Uterus (tissue), 4 donors: ENCODE measurements around the gene TXNDC15. TPM values are rescaled to one million over a fixed set of nuclear protein-coding genes. Genes with fewer than 3 reads are reported as not detected.

Experiments used
- DNase-seq, 2 donors: peaks; one replicate each; pipeline ENCODE4 v3.0.0-alpha.2; 2019 to 2020
- H3K27ac ChIP-seq, 2 donors: fragments of 200-600 bp; sonication (generic); 1 replicate in 1 of 2; 2 replicates in 1 of 2; pipeline ENCODE4 v1.5.1; 2016 to 2018
- H3K27me3 ChIP-seq, 2 donors: fragments of 200-600 bp; sonication (generic); one replicate each; pipeline ENCODE4 v1.5.1; 2018 to 2019; ENCODE audit warnings: control low read depth in 1 of 2
- H3K36me3 ChIP-seq, 2 donors: fragments of 200-600 bp; sonication (generic); one replicate each; pipeline ENCODE4 v1.5.1; 2019; ENCODE audit warnings: control low read depth in 1 of 2
- H3K4me1 ChIP-seq, 2 donors: fragments of 200-600 bp; sonication (generic); one replicate each; pipeline ENCODE4 v1.5.1; 2018 to 2019; ENCODE audit warnings: control low read depth in 1 of 2
- H3K4me3 ChIP-seq, 2 donors: fragments of 200-600 bp; sonication (generic); 1 replicate in 1 of 2; 2 replicates in 1 of 2; pipeline ENCODE4 v1.5.1; 2018 to 2019; ENCODE audit warnings: mild to moderate bottlenecking in 1 of 2
- H3K9me3 ChIP-seq, 2 donors: fragments of 200-600 bp; sonication (generic); one replicate each; pipeline ENCODE4 v1.5.1; 2019; ENCODE audit warnings: control low read depth in 1 of 2
- POLR2A ChIP-seq, 2 donors: fragments of 450-650 bp; IDR thresholded peaks; one replicate each; pipeline ENCODE4 v1.6.1; 2016; ENCODE audit warnings: antibody characterized with exemption in 2 of 2, mild to moderate bottlenecking in 1 of 2, moderate library complexity in 1 of 2
- intact Hi-C: fragments of 100-400 bp; cut with DNase I; formaldehyde crosslinking; loops from one replicate; pipeline ENCODE4 v1.15.1; 2023; ENCODE audit warnings: low total_unique reads
- total RNA-seq, 4 donors: library from RNA; depleted of rRNA in 3 of 4; stranded (reverse); fragments of >200 nt in 3 of 4; gene quantifications; one replicate each; pipeline versions ENCODE4 v1.1.0 to v1.2.4, GENCODE V29; 2014 to 2023
- TF ChIP-seq, protein P1 (sequence below), 4 experiments: fragments of 200-600 bp in 2 of 4; fragments of 450-650 bp in 2 of 4; sonication (generic) in 2 of 4; IDR thresholded peaks; one replicate each; pipeline ENCODE4 v1.5.1; 2016 to 2019; ENCODE audit warnings: antibody characterized with exemption in 4 of 4, mild to moderate bottlenecking in 2 of 4, moderate library complexity in 1 of 4
- donor health status: DM: yes; HTN: yes; CAD: no.

Gene TXNDC15
- total RNA-seq, 4 donors from 2014 or later, result 53.5 to 175 (median 113) TPM

- H3K4me3 ChIP-seq, result no peak overlapping the region
- intact Hi-C loops, result no loop called here
- DNase-seq, result no peak
- no peaks in the 10 kb centered on the region for H3K36me3 ChIP-seq
- no peaks in the 10 kb centered on the region for H3K4me1 ChIP-seq
- H3K27me3 ChIP-seq, result no peaks in the 10 kb centered on the region
- no peak for TF ChIP-seq POLR2A (IDR thresholded peaks at IDR 0.05)
- TF ChIP-seq, protein P1, sequence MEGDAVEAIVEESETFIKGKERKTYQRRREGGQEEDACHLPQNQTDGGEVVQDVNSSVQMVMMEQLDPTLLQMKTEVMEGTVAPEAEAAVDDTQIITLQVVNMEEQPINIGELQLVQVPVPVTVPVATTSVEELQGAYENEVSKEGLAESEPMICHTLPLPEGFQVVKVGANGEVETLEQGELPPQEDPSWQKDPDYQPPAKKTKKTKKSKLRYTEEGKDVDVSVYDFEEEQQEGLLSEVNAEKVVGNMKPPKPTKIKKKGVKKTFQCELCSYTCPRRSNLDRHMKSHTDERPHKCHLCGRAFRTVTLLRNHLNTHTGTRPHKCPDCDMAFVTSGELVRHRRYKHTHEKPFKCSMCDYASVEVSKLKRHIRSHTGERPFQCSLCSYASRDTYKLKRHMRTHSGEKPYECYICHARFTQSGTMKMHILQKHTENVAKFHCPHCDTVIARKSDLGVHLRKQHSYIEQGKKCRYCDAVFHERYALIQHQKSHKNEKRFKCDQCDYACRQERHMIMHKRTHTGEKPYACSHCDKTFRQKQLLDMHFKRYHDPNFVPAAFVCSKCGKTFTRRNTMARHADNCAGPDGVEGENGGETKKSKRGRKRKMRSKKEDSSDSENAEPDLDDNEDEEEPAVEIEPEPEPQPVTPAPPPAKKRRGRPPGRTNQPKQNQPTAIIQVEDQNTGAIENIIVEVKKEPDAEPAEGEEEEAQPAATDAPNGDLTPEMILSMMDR (IDR thresholded peaks at IDR 0.05), result no peak
- no peak overlapping the region for H3K27ac ChIP-seq
- H3K9me3 ChIP-seq, result no peaks in the 10 kb centered on the region
Measured at GRCh38 chr5:134864707-134865106, 9.5 kb upstream of the TXNDC15 start.

DNA sequence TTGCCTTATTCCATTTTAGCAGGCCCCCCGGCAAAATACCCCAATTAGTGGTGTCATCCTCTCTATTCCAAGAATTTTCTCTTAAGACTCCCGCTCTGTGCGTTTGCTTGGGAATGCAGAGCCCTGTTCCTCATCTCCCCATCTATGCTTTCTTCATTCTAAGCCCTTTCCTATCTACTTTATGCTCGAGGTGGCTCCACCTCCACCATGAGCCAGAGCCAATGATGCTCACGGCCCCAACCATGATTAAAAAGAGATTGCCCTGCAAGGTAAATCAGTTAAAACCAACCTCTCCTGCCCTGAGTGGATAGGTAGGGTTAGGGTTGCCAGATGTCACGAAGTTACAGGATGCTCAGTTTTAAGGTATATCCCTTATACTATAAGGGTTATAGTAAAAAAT is 677 bp upstream of the TXNDC15 start:
- Histone ChIP-seq H3K4me1 (peaks cover 0 to 9% of the 10 kb centered on the region in 2 donors), H3K27ac (peak overlapping the region; percentile 91 to 93), H3K4me3 (peak overlapping the region in 1 of 2 donors; percentile 66), H3K9me3 (no peaks in the 10 kb centered on the region), H3K27me3 (no peaks in the 10 kb centered on the region), H3K36me3 (no peaks in the 10 kb centered on the region)
- intact Hi-C loops, result no loop called here
- DNase-seq, result no peak
- TF ChIP-seq POLR2A (IDR thresholded peaks at IDR 0.05), result no peak
- TF ChIP-seq, protein P1 (IDR thresholded peaks at IDR 0.05), result no peak

GRCh38 chr5:134874831-134875655 is 872 bp downstream of the TXNDC15 start:
- Histone ChIP-seq H3K9me3 (no peaks in the 10 kb centered on the region), H3K36me3 (no peaks in the 10 kb centered on the region), H3K4me1 (peaks cover 0 to 9% of the 10 kb centered on the region in 2 donors), H3K27ac (peak overlapping the region; percentile 91 to 93), H3K27me3 (no peaks in the 10 kb centered on the region), H3K4me3 (peak overlapping the region; percentile 66 to 88)
- DNase-seq, result peak; percentile 74 to 77
- intact Hi-C loops, result no loop called here
- TF ChIP-seq, protein P1 (IDR thresholded peaks at IDR 0.05), result no peak
- TF ChIP-seq POLR2A (IDR thresholded peaks at IDR 0.05), result peak in 1 of 2 donors; percentile 27

GRCh38 chr5:134877159-134877558 is 3.0 kb downstream of the TXNDC15 start:
- peaks cover 0 to 9% of the 10 kb centered on the region in 2 donors for H3K4me1 ChIP-seq
- intact Hi-C loops, result no loop called here
- H3K9me3 ChIP-seq, result no peaks in the 10 kb centered on the region
- no peaks in the 10 kb centered on the region for H3K36me3 ChIP-seq
- no peak for DNase-seq
- TF ChIP-seq, protein P1 (IDR thresholded peaks at IDR 0.05), result no peak
- no peaks in the 10 kb centered on the region for H3K27me3 ChIP-seq
- H3K27ac ChIP-seq, result no peak overlapping the region
- no peak overlapping the region for H3K4me3 ChIP-seq

DNA sequence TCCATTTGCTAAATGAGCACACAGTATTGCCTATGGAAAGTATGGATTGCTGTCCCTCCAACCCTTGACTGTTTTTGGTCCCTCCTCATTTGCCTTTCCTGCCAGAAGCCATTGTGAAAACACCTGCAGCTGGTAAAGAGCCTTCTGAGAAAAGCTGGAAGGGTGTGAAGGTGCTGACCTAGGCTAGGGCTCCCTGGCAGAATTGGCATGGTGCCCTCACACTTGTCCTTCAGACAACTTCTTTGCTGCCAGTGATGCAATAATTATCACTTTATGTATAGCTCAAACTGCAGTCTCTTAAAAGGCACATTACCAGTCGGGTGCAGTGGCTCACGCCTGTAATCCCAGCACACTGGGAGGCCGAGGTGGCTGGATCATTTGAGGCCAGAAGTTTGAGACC is 4.2 kb downstream of the TXNDC15 start:
- intact Hi-C loops, result no loop called here
- H3K4me1 ChIP-seq, result peaks cover 0 to 9% of the 10 kb centered on the region in 2 donors
- no peak overlapping the region for H3K27ac ChIP-seq
- no peak for DNase-seq
- H3K27me3 ChIP-seq, result no peaks in the 10 kb centered on the region
- H3K36me3 ChIP-seq, result no peaks in the 10 kb centered on the region
- H3K9me3 ChIP-seq, result no peaks in the 10 kb centered on the region
- H3K4me3 ChIP-seq, result no peak overlapping the region
- TF ChIP-seq, protein P1 (IDR thresholded peaks at IDR 0.05), result no peak
- no peak for TF ChIP-seq POLR2A (IDR thresholded peaks at IDR 0.05)
